Endothelial cell of hepatic sinusoid (primary cell): ENCODE results near the gene GP1BB.

Experiments
- in situ Hi-C: cut with HindIII; loops from 2 replicates; pipeline ENCODE4 v1.10.0; 2017; ENCODE audit warnings: low sequenced_read_pairs

GP1BB gene

GRCh38 chr22:19739911-19740449 is 16.6 kb downstream of the GP1BB start:
- in situ Hi-C loops = no loop called here

- in situ Hi-C loops = no loop called here
These were observed 17.2 kb downstream of the GP1BB start for GRCh38 chr22:19740586-19740985.

- in situ Hi-C loops = no loop called here
These were observed 17.7 kb downstream of the GP1BB start for GRCh38 chr22:19741053-19741452.

GRCh38 chr22:19742160-19743066 is 19.1 kb downstream of the GP1BB start:
- in situ Hi-C loops = no loop called here

GRCh38 chr22:19743081-19743480 is 19.7 kb downstream of the GP1BB start:
- in situ Hi-C loops = no loop called here

- in situ Hi-C loops = no loop called here
These were observed 20.3 kb downstream of the GP1BB start for GRCh38 chr22:19743651-19744050.

- in situ Hi-C loops = no loop called here
These were observed 21.1 kb downstream of the GP1BB start for GRCh38 chr22:19744350-19745006.

GRCh38 chr22:19745155-19746101 is 22.1 kb downstream of the GP1BB start:
- in situ Hi-C loops = no loop called here

GRCh38 chr22:19746726-19747125 is 23.4 kb downstream of the GP1BB start:
- in situ Hi-C loops = no loop called here

- in situ Hi-C loops = no loop called here
These were observed 24.2 kb downstream of the GP1BB start for GRCh38 chr22:19747551-19747950.

- in situ Hi-C loops = no loop called here
These were observed 24.8 kb downstream of the GP1BB start for GRCh38 chr22:19748139-19748538.

GRCh38 chr22:19748991-19749664 is 25.8 kb downstream of the GP1BB start:
- in situ Hi-C loops = no loop called here

- in situ Hi-C loops = no loop called here
These were observed 26.5 kb downstream of the GP1BB start for GRCh38 chr22:19749876-19750275.

GRCh38 chr22:19750507-19751490 is 27.5 kb downstream of the GP1BB start:
- in situ Hi-C loops = no loop called here

GRCh38 chr22:19751497-19752245 is 28.3 kb downstream of the GP1BB start:
- in situ Hi-C loops = no loop called here

GRCh38 chr22:19753090-19753842 is 29.9 kb downstream of the GP1BB start:
- in situ Hi-C loops = no loop called here

GRCh38 chr22:19753996-19754700 is 30.8 kb downstream of the GP1BB start:
- in situ Hi-C loops = no loop called here
